HG02798 (cell line): ENCODE measurements around the gene MBD3L5.
A peak's percentile ranks its signal among the peaks of the same experiment; 100 is the strongest.
"Not testable (repeated sequence)": the region's sequence is repeated elsewhere in the genome, so short reads cannot be mapped to it uniquely, and the experiment has no call there.

ENCODE experiments used
- ATAC-seq: cut with Tn5 transposase; IDR thresholded peaks from one replicate; pipeline ENCODE4 v1.9.1; 2021; ENCODE audit warnings: mild to moderate bottlenecking; ENCODE audit not compliant: unreplicated experiment, poor library complexity

MBD3L5 gene

GRCh38 chr19:7049021-7049420 is 18.6 kb downstream of the MBD3L5 start, which contains the start of gene MBD3L2:
Gene MBD3L2, plus strand, starts transcription at chr19:7049321. Its CDS starts 53 bp downstream, at chr19:7049374.
- not testable (repeated sequence) for ATAC-seq

DNA sequence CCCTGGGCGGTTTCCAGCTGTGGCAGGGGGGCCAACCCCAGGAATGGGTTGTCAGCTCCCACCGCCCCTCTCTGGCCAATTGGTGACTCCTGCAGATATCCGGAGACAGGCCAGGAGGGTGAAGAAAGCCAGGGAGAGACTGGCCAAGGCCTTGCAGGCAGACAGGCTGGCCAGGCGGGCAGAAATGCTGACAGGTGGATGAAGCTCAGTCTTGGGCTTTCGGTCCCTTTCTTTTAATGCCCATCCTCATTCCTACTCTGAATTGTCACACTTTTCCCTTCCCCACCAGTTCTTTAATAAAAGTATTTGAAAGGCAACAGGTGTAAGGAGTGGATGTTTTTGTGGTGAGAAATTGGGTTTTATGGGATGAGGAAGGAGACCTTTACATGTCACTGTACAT is 21.0 kb downstream of the MBD3L5 start:
- not testable (repeated sequence) for ATAC-seq

- not testable (repeated sequence) for ATAC-seq
These were observed 22.5 kb downstream of the MBD3L5 start for GRCh38 chr19:7052896-7053295.

- not testable (repeated sequence) for ATAC-seq
These were observed 24.4 kb downstream of the MBD3L5 start for GRCh38 chr19:7054635-7055368.

- not testable (repeated sequence) for ATAC-seq
These were observed 25.3 kb downstream of the MBD3L5 start for GRCh38 chr19:7055679-7056078.

DNA sequence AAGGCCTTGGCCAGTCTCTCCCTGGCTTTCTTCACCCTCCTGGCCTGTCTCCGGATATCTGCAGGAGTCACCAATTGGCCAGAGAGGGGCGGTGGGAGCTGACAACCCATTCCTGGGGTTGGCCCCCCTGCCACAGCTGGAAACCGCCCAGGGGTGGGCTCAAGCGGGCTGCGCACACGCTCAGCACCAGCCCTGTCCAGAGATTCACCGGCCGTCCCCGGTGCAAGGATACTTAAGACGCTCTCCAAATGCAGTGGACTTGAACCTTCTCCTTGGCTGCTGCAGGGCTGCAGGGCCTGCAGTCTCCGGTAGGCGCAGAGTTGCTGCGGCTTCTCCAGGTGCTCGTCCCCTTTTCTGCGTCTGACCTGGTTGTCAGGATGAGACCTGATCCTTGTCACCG is 26.0 kb downstream of the MBD3L5 start:
- ATAC-seq: not testable (repeated sequence)

DNA sequence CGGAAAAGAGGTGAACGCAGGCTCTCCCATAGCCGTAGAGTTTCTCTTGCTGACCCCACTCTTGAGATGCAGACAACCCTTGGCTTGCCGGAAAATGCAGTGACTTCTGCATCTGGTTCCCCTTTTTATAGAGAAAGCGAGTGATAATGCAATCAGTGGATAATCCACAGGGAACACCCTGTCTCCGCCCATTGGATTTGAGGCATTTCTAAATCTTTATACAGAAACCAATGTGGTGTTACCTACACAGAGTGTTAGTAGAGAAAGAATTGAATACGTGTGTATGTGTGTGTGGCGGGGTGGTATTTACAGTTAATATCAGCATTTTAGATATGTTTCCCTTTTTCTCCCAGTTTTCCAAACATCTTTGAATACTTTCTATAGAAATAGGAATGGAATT is 28.2 kb downstream of the MBD3L5 start, which contains the start of gene MBD3L3:
TSS of gene MBD3L3 (minus strand) at position 101 of the 400 bp plus-strand sequence. CDS start at position 30, 71 bp downstream.
- ATAC-seq: not testable (repeated sequence)

GRCh38 chr19:7059977-7060376 is 29.6 kb downstream of the MBD3L5 start:
- ATAC-seq: not testable (repeated sequence)

GRCh38 chr19:7063339-7063738 is 33.0 kb downstream of the MBD3L5 start:
- no peak for ATAC-seq

GRCh38 chr19:7063764-7064418 is 33.5 kb downstream of the MBD3L5 start:
- ATAC-seq: no peak

- ATAC-seq: not testable (repeated sequence)
These were observed 36.7 kb downstream of the MBD3L5 start for GRCh38 chr19:7067122-7067521.

DNA sequence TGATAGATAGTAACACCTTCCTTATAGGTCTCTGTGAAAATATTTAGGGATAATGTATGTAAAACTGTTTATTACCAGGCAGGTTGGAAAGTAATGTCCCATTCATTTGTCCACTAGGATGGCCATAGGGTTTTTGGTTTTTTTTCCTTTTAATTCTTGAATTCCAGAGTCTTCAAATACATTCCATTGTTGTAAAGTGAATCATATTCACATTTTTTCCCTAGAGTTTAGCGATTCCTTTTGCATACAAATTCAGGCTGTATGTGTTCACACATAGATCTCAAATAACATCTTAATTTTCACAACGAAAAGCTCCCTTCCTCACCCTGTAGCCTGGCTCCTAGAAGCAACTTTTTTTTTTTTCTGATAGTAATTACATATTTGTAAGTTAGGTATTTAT is 37.3 kb downstream of the MBD3L5 start:
- ATAC-seq: no peak

GRCh38 chr19:7068599-7068998 is 38.2 kb downstream of the MBD3L5 start:
- ATAC-seq: no peak

- ATAC-seq: peak; percentile 96
These were observed 38.9 kb downstream of the MBD3L5 start, which contains the start of gene ZNF557 for GRCh38 chr19:7069042-7069903. Gene ZNF557, plus strand, starts transcription at chr19:7069703. Its CDS starts 5,372 bp downstream, at chr19:7075075.

DNA sequence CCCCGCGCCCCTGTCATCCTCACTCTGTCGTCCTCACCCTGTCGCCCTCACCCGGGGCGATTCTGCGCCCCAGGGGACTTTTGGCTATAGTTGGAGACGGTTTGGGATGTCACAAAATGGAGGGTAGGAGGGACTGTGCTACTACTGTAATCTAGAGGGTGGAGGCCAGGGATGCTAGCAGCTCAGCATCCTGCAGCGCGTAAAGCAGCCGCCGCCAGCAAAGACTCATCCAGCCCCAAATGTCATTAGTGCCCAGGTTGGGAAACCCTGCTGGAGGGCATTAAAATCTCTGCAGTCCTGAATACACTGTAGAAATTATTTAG is 39.5 kb downstream of the MBD3L5 start:
- no peak for ATAC-seq

GRCh38 chr19:7072541-7072940 is 42.2 kb downstream of the MBD3L5 start:
- no peak for ATAC-seq

GRCh38 chr19:7074705-7075282 is 44.4 kb downstream of the MBD3L5 start:
- no peak for ATAC-seq

DNA sequence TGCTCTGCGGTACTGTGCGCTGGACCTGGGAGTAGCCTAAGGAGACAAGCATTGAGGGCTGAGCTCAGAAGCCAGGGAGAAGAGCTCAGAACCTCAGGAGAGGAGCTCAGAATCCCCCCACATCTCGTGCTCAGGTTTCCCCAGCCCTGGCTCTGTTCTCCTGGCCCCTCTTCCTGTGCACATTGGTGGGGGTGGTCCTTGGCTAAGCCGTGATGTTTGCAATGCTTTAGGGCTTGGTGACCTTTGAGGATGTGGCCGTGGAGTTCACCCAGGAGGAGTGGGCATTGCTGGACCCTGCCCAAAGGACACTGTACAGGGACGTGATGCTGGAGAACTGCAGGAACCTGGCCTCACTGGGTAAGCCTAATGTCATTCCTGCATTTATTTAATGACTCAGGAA is 45.8 kb downstream of the MBD3L5 start:
- no peak for ATAC-seq

- no peak for ATAC-seq
These were observed 47.6 kb downstream of the MBD3L5 start for GRCh38 chr19:7078008-7078407.
